Neural progenitor cell (in vitro differentiated cells): ENCODE results near the gene GAMT.

ENCODE experiments used
- EZH2 ChIP-seq: fragments of 200-600 bp; sonication (generic); IDR thresholded peaks from 2 replicates; pipeline ENCODE4 v1.6.1; 2017; ENCODE audit warnings: antibody characterized with exemption, mild to moderate bottlenecking, moderate library complexity
- EZH2phosphoT487 ChIP-seq: fragments of 200-600 bp; sonication (generic); IDR thresholded peaks from 2 replicates; pipeline ENCODE4 v1.6.1; 2017; ENCODE audit warnings: antibody characterized with exemption
- TF ChIP-seq, protein P1 (sequence below): fragments of 200-600 bp; sonication (generic); IDR thresholded peaks from 2 replicates; pipeline ENCODE4 v1.5.1; 2017; ENCODE audit warnings: antibody characterized with exemption, mild to moderate bottlenecking

DNA sequence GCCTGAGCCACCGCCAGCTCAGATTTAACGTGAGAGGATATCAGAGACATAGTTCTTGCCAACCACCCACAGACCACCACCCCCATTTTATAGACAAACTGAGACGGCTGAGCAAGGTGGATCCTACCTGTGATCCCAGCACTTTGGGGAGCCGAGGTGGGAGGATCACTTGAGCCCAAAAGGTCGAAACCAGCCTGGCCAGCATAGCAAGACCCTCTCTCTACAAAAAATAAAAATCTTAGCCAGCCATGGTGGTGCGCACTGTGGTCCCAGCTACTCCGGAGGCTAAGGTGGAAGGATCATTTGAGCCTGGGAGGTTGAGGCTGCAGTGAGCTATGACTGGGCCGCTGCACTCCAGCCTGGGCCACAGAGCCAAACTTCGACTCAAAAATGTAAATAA, 48.2 kb downstream of the GAMT start:
- TF ChIP-seq, protein P1, sequence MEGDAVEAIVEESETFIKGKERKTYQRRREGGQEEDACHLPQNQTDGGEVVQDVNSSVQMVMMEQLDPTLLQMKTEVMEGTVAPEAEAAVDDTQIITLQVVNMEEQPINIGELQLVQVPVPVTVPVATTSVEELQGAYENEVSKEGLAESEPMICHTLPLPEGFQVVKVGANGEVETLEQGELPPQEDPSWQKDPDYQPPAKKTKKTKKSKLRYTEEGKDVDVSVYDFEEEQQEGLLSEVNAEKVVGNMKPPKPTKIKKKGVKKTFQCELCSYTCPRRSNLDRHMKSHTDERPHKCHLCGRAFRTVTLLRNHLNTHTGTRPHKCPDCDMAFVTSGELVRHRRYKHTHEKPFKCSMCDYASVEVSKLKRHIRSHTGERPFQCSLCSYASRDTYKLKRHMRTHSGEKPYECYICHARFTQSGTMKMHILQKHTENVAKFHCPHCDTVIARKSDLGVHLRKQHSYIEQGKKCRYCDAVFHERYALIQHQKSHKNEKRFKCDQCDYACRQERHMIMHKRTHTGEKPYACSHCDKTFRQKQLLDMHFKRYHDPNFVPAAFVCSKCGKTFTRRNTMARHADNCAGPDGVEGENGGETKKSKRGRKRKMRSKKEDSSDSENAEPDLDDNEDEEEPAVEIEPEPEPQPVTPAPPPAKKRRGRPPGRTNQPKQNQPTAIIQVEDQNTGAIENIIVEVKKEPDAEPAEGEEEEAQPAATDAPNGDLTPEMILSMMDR: no peak
- no peak for TF ChIP-seq EZH2
- TF ChIP-seq EZH2phosphoT487: no peak
